Lung (tissue), 12 donors: ENCODE measurements around the gene ARL3. TPM values are rescaled to one million over a fixed set of nuclear protein-coding genes. Genes with fewer than 3 reads are reported as not detected.

Experiments
- ATAC-seq: fragments of 200-7000 bp; cut with Tn5 transposase; one replicate; pipeline ENCODE4 v1.9.1; 2020; ENCODE audit warnings: moderate number of reproducible peaks; ENCODE audit not compliant: insufficient read depth, low FRiP score
- DNase-seq, 3 donors: peaks; one replicate each; pipeline ENCODE4 v3.0.0-alpha.2; 2013 to 2017
- H3K27ac ChIP-seq, 2 donors: one replicate each; pipeline ENCODE4 v1.5.1; 2013; ENCODE audit warnings: mild to moderate bottlenecking in 2 of 2, moderate library complexity in 2 of 2, control low read depth in 1 of 2, inconsistent platforms in 1 of 2, low read depth in 1 of 2, low read length in 1 of 2
- H3K27me3 ChIP-seq, 3 donors: one replicate each; pipeline ENCODE4 v1.5.1; 2013; ENCODE audit warnings: low read length in 2 of 3; ENCODE audit not compliant: control insufficient read depth in 3 of 3, insufficient read depth in 3 of 3
- H3K36me3 ChIP-seq, 4 donors: one replicate each; pipeline ENCODE4 v1.5.1; 2013; ENCODE audit warnings: low read length in 4 of 4, mild to moderate bottlenecking in 1 of 4, moderate library complexity in 1 of 4; ENCODE audit not compliant: control insufficient read depth in 4 of 4, insufficient read depth in 4 of 4
- H3K4me1 ChIP-seq, 5 donors: one replicate each; pipeline ENCODE4 v1.5.1; 2013; ENCODE audit warnings: low read length in 5 of 5, mild to moderate bottlenecking in 2 of 5, moderate library complexity in 1 of 5; ENCODE audit not compliant: control insufficient read depth in 5 of 5, insufficient read depth in 5 of 5
- H3K4me3 ChIP-seq: one replicate; pipeline ENCODE4 v1.5.1; 2013; ENCODE audit warnings: mild to moderate bottlenecking, control low read depth, moderate library complexity
- H3K9ac ChIP-seq, 2 donors: one replicate each; pipeline ENCODE4 v1.5.1; 2013; ENCODE audit warnings: low read length in 2 of 2, control low read depth in 1 of 2; ENCODE audit not compliant: insufficient read depth in 1 of 2
- H3K9me3 ChIP-seq, 4 donors: one replicate each; pipeline ENCODE4 v1.5.1; 2013; ENCODE audit warnings: low read length in 3 of 4, mild to moderate bottlenecking in 1 of 4, moderate library complexity in 1 of 4; ENCODE audit not compliant: control insufficient read depth in 4 of 4, insufficient read depth in 3 of 4
- CTCF ChIP-seq: IDR thresholded peaks from 2 replicates; pipeline ENCODE4 v1.5.1; 2012; ENCODE audit warnings: mild to moderate bottlenecking; ENCODE audit errors: control extremely low read depth, extremely low read depth
- WGBS, 2 donors: extraction: QIAGEN DNeasy Blood & Tissue Kit; methylation state at CpG; one replicate each; pipeline ENCODE4 v1.1.7; 2013; 5-methylcytosine and 5-hydroxymethylcytosine counted together
- polyA plus RNA-seq, 2 donors: library from polyadenylated mRNA; stranded (reverse); fragments of 200-250 nt; gene quantifications; one replicate each; pipeline ENCODE4 v1.2.1, GENCODE V29; 2013
- total RNA-seq, 2 donors: library from RNA; depleted of rRNA in 1 of 2; stranded (reverse); fragments of >200 nt in 1 of 2; gene quantifications; one replicate each; pipeline ENCODE4 v1.2.1, GENCODE V29; 2014 to 2021
- donor health status: control.
- donor health status: control.
- donor health status: Bipolar disorder and iron deficiency.
- donor health status: healthy.
- donor health status: DM: yes; HTN: yes; CAD: no.

Gene ARL3
- total and polyA plus RNA-seq, 4 donors: 6.7 to 12.2 (median 9.7) TPM

GRCh38 chr10:102639537-102639936, 74.7 kb downstream of the ARL3 start:
- WGBS, 2 donors: 39 to 47% methylated on average over 2 of the region's 2 CpGs
- no peak overlapping the region for H3K9ac ChIP-seq
- H3K27me3 ChIP-seq: no peaks in the 10 kb centered on the region

DNA sequence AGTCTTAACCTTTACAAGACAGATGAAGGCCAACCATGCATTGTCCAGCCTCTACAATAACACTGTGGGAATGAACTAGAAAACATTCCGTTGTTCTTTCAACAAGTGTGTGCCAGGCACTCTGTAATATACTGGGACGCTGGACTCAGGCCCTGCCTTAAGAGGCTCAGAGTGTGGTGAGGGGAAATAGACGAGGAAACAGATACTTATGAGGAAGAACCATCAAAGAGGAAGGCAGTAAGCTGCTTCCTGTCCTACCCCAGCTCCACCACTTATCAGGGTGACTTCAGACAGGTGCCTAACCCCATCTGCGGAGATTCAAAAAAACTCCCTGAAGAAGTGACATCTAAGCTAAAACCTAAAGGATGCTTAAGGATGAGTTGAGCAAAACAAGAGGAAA, 78.8 kb downstream of the ARL3 start:
- Histone ChIP-seq H3K9me3 (no peaks in the 10 kb centered on the region), H3K4me1 (peaks cover 16 to 46% (median 33%) of the 10 kb centered on the region in 5 donors), H3K9ac (no peak overlapping the region), H3K27ac (peak overlapping the region in 1 of 2 donors; percentile 69), H3K36me3 (peaks cover 0 to 8% (median 1%) of the 10 kb centered on the region in 4 donors), H3K4me3 (no peak overlapping the region), H3K27me3 (no peaks in the 10 kb centered on the region)
- DNase-seq (no peak), ATAC-seq (no peak)
- TF ChIP-seq CTCF: no peak
- WGBS, 2 donors: 15 to 19% methylated on average over 4 of the region's 4 CpGs

More at GRCh38 chr10:102639537-102639936, 74.7 kb downstream of the ARL3 start:
- no peak for ATAC-seq
- Histone ChIP-seq H3K27ac (no peak overlapping the region), H3K36me3 (no peaks in the 10 kb centered on the region), H3K9me3 (no peaks in the 10 kb centered on the region), H3K4me1 (peaks cover 0 to 16% (median 8%) of the 10 kb centered on the region in 5 donors), H3K4me3 (no peak overlapping the region)
- no peak for DNase-seq
- no peak for TF ChIP-seq CTCF

- Histone ChIP-seq H3K27me3 (no peaks in the 10 kb centered on the region), H3K9ac (peak overlapping the region in 1 of 2 donors; percentile 26), H3K4me3 (no peak overlapping the region), H3K27ac (peak overlapping the region in 1 of 2 donors; percentile 69), H3K9me3 (no peaks in the 10 kb centered on the region), H3K36me3 (peaks cover 0 to 11% (median 3%) of the 10 kb centered on the region in 4 donors), H3K4me1 (peaks cover 16 to 53% (median 33%) of the 10 kb centered on the region in 5 donors)
- 52 to 60% methylated on average over 4 of the region's 4 CpGs for WGBS, 2 donors
- TF ChIP-seq CTCF: no peak
- peak; percentile 36 to 68 (median 57) for DNase-seq
- no peak for ATAC-seq
Observed at GRCh38 chr10:102634686-102635085, 79.5 kb downstream of the ARL3 start.

GRCh38 chr10:102633848-102634247, 80.3 kb downstream of the ARL3 start:
- TF ChIP-seq CTCF: no peak
- peaks cover 16 to 61% (median 40%) of the 10 kb centered on the region in 5 donors for H3K4me1 ChIP-seq
- peak overlapping the region in 1 of 2 donors; percentile 67 for H3K9ac ChIP-seq
- H3K4me3 ChIP-seq: no peak overlapping the region
- no peaks in the 10 kb centered on the region for H3K9me3 ChIP-seq
- DNase-seq: no peak
- no peaks in the 10 kb centered on the region for H3K27me3 ChIP-seq
- no peak for ATAC-seq
- H3K36me3 ChIP-seq: peaks cover 0 to 11% (median 4%) of the 10 kb centered on the region in 4 donors
- H3K27ac ChIP-seq: peak overlapping the region; percentile 34 to 90
- 79 to 83% methylated on average over 5 of the region's 5 CpGs for WGBS, 2 donors
